GM18507 (cell line): ENCODE results near the gene NR2F1-AS1.

Experiments
- DNase-seq: peaks from one replicate; pipeline ENCODE4 v3.0.0; 2011; ENCODE audit warnings: low read depth; ENCODE audit not compliant: insufficient read length; ENCODE audit errors: extremely low spot score
- FAIRE-seq: peaks from 2 replicates; lab custom pipeline; 2011; peaks lifted over from hg19 to GRCh38; lab: Jason Lieb, UNC

The NR2F1-AS1 gene

GRCh38 chr5:93580927-93581445 is at the start of gene NR2F1-AS1:
Gene NR2F1-AS1 (minus strand): TSS chr5:93581219.
- no peak for FAIRE-seq

GRCh38 chr5:93626801-93627200 is 45.8 kb upstream of the NR2F1-AS1 start:
- FAIRE-seq, result no peak
- DNase-seq, result no peak

More at GRCh38 chr5:93580927-93581445, at the start of gene NR2F1-AS1:
- no peak for DNase-seq

- FAIRE-seq (no peak), DNase-seq (no peak)
Measured at GRCh38 chr5:93623153-93623552, 42.1 kb upstream of the NR2F1-AS1 start.

- DNase-seq, result no peak
- no peak for FAIRE-seq
Measured at GRCh38 chr5:93622240-93622885, 41.3 kb upstream of the NR2F1-AS1 start.

GRCh38 chr5:93621327-93621798 is 40.3 kb upstream of the NR2F1-AS1 start:
- DNase-seq (no peak), FAIRE-seq (no peak)

GRCh38 chr5:93620487-93621326 is 39.7 kb upstream of the NR2F1-AS1 start:
- DNase-seq, result peak; percentile 48
- peak; percentile 84 for FAIRE-seq

- DNase-seq (no peak), FAIRE-seq (no peak)
Measured at GRCh38 chr5:93616538-93617174, 35.6 kb upstream of the NR2F1-AS1 start.

GRCh38 chr5:93612855-93613243 is 31.8 kb upstream of the NR2F1-AS1 start:
- no peak for DNase-seq
- FAIRE-seq, result no peak

- FAIRE-seq (no peak), DNase-seq (no peak)
Measured at GRCh38 chr5:93611976-93612854, 31.2 kb upstream of the NR2F1-AS1 start.

GRCh38 chr5:93611273-93611975 is 30.4 kb upstream of the NR2F1-AS1 start:
- FAIRE-seq (no peak), DNase-seq (no peak)

- no peak for FAIRE-seq
- DNase-seq, result no peak
Measured at GRCh38 chr5:93610581-93611272, 29.7 kb upstream of the NR2F1-AS1 start.

GRCh38 chr5:93609762-93610161 is 28.7 kb upstream of the NR2F1-AS1 start:
- DNase-seq, result no peak
- no peak for FAIRE-seq

- FAIRE-seq, result no peak
- no peak for DNase-seq
Measured at GRCh38 chr5:93608855-93609254, 27.8 kb upstream of the NR2F1-AS1 start.

- FAIRE-seq, result peak; percentile 86
- no peak for DNase-seq
Measured at GRCh38 chr5:93607367-93608258, 26.6 kb upstream of the NR2F1-AS1 start.

GRCh38 chr5:93606382-93606752 is 25.3 kb upstream of the NR2F1-AS1 start:
- DNase-seq (no peak), FAIRE-seq (no peak)

GRCh38 chr5:93604644-93605515 is 23.9 kb upstream of the NR2F1-AS1 start:
- no peak for DNase-seq
- FAIRE-seq, result no peak
